GM18526 (cell line): ENCODE measurements around the gene RABGAP1L.

Experiments
- POLR2A ChIP-seq: IDR thresholded peaks from 3 replicates; pipeline ENCODE4 v1.6.1; 2011; ENCODE audit not compliant: insufficient read length; ENCODE audit errors: extremely low read depth

Gene RABGAP1L

GRCh38 chr1:174623324-174624035 is 464.2 kb downstream of the RABGAP1L start:
- no peak for TF ChIP-seq POLR2A

DNA sequence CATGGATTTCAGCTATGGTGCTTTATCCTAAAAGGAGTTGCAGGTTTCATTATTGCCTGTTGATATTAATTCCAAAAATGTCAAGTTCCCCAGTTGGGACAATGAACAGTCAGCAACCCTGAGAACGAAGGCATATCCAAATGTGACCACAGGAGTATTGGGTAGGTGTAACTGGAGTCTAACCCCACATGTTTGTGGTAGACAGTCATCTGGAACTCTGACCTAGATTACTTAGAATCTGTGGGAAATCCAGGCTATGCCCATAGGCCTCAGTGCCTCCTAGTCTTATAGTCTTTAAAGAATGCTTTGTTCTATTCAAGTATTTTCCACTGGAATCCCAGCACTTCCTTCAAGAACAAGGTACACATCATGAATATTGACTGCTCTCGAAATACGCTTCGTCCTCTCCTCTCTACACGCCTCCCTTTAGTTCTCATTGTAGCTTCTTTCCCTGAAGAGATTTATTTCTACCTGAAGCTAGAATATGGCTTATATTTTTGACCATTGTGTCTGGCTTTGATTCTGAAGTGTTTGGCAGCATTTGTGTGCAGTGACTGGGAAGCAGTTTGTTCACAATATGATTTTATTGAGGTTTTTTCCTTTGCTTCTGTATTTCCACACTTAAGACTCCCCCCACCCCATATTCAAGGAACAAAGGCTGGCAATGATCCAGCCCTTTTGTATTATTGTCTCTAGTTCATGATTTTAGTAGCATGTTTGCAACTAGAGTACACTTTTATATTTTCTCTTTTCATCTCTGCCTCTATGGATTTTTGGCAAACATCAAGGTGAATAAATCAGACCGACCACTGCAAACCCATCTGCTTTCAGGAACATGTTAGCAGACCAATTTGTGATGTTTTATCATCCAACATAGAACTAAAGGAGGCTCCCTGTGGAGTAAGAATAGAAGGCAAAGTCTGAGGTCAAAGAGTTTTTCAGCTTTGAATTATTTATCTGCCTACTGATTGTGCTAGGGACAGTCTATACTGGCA is 467.0 kb downstream of the RABGAP1L start:
- no peak for TF ChIP-seq POLR2A

DNA sequence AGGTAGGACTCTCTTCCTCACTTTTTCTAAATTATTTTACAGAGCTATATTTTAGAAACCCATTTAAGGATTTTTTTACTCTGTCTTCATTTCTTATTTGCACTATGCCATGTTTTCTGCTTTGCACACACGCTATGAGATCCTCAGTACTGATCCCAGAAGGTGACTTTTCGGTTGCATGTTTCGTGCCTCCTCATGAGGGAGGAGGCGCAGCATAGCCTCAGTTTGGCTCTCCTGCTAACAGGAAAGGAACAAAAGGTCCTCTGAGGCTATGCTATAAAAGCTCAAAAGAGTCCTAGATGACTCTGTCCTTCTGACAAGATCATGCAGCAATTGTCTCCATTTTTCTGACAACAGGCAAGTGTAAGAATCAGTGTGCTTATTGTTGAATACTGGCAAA is 478.2 kb downstream of the RABGAP1L start:
- TF ChIP-seq POLR2A: no peak

GRCh38 chr1:174639461-174639860 is 480.1 kb downstream of the RABGAP1L start:
- no peak for TF ChIP-seq POLR2A

- TF ChIP-seq POLR2A: no peak
Observed at GRCh38 chr1:174640783-174641182, 481.5 kb downstream of the RABGAP1L start.

DNA sequence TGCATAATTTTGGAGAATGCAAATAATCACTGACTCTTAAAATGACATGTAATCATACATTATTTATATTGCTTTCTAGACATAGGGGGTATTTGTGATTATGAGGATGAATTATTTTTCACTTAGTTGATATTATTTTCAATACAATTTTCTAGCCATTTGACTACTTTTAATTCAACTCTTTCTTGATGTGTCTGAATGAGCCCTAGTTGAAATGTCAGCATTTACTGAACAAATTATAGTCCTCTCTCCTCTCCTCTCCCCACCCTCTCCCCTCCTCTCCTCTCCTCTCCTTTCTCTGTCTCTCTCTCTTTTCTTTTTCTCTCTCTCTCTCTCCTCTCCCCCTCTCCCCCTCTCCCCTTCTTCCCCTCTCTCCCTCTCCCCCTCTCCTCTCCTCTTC is 483.1 kb downstream of the RABGAP1L start:
- no peak for TF ChIP-seq POLR2A

- no peak for TF ChIP-seq POLR2A
Observed at GRCh38 chr1:174643206-174643605, 483.9 kb downstream of the RABGAP1L start.

DNA sequence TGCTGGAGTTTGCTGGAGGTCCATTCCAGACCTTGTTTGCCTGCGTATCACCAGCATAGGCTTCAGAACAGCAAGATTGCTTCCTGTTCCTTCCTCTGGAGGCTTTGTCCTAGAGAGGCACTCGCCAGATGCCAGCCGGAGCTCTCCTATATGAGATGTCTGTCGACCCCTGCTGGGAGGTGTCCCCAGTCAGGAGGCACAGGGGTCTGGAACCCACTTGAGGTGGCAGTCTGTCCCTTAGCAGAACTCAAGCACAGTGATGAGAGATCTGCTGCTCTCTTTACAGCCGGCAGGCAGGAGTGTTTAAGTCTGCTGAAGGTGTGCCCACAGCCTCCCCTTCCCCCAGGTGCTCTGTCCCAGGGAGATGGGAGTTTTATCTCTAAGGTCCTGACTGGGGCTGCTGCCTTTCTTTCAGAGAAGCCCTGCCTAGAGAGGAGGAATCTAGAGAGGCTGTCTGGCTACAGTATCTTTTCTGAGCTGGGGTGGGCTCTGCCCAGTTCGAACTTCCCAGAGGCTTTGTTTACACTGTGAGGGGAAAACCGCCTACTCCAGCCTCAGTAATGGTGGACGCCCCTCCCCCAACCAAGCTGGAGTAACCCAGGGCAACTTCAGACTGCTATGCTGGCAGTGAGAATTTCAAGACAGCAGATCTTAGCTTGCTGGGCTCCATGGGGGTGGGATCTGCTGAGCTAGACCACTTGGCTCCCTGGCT is 493.4 kb downstream of the RABGAP1L start:
- no peak for TF ChIP-seq POLR2A

GRCh38 chr1:174654560-174654959 is 495.2 kb downstream of the RABGAP1L start:
- TF ChIP-seq POLR2A: no peak

GRCh38 chr1:174656409-174657059 is 497.2 kb downstream of the RABGAP1L start:
- no peak for TF ChIP-seq POLR2A

DNA sequence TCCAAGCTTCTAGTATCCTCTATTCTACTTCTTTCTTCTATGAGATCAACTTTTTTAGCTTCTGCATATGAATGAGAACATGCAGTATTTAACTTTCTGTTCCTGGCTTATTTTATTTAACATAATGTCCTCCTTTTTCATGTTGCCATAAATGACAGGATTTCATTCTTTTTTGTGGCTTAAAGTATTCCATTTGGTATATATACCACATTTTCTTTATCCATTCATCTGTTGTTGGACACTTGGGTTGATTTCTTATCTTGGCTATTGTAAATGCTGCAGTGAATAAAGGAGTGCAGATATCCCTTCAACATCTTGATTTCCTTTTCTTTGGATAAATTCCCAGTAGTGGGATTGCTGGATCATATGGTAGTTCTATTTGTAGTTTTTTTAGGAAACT is 498.1 kb downstream of the RABGAP1L start:
- TF ChIP-seq POLR2A: no peak

- no peak for TF ChIP-seq POLR2A
Observed at GRCh38 chr1:174657893-174658292, 498.6 kb downstream of the RABGAP1L start.

- no peak for TF ChIP-seq POLR2A
Observed at GRCh38 chr1:174659823-174660222, 500.5 kb downstream of the RABGAP1L start.

GRCh38 chr1:174660476-174660875 is 501.2 kb downstream of the RABGAP1L start:
- TF ChIP-seq POLR2A: no peak

GRCh38 chr1:174663358-174663757 is 504.0 kb downstream of the RABGAP1L start:
- no peak for TF ChIP-seq POLR2A
